Astrocyte (in vitro differentiated cells and primary cell): ENCODE results near the gene PRKG1. TPM values are rescaled to one million over a fixed set of nuclear protein-coding genes. Genes with fewer than 3 reads are reported as not detected.

ENCODE experiments used
- DNase-seq: peaks from one replicate; pipeline ENCODE4 v3.0.0-alpha.2; 2010; ENCODE audit warnings: low read depth
- FAIRE-seq: peaks from 2 replicates; lab custom pipeline; 2011; peaks lifted over from hg19 to GRCh38; lab: Jason Lieb, UNC
- H2AFZ ChIP-seq: 2 replicates; pipeline ENCODE4 v1.6.0; 2012; ENCODE audit warnings: low read depth, low read length, inconsistent platforms
- H3K27ac ChIP-seq: 2 replicates; pipeline ENCODE4 v1.5.1; 2011; ENCODE audit warnings: low read depth, low read length, inconsistent platforms
- H3K27me3 ChIP-seq: 2 replicates; pipeline ENCODE4 v1.6.0; 2011; ENCODE audit warnings: low read length, inconsistent platforms; ENCODE audit not compliant: insufficient read depth
- H3K36me3 ChIP-seq: 2 replicates; pipeline ENCODE4 v1.5.1; 2011; ENCODE audit warnings: low read length, inconsistent platforms; ENCODE audit not compliant: insufficient read depth
- H3K4me1 ChIP-seq: 2 replicates; pipeline ENCODE4 v1.5.1; 2011; ENCODE audit warnings: low read length, inconsistent platforms; ENCODE audit not compliant: insufficient read depth
- H3K4me2 ChIP-seq: 2 replicates; pipeline ENCODE4 v1.6.0; 2012; ENCODE audit warnings: low read length, inconsistent platforms
- H3K4me3 ChIP-seq: 2 replicates; pipeline ENCODE4 v1.5.1; 2011; ENCODE audit warnings: low read depth, mild to moderate bottlenecking, low read length, inconsistent platforms; ENCODE audit not compliant: insufficient read depth
- H3K79me2 ChIP-seq: 2 replicates; pipeline ENCODE4 v1.6.0; 2012; ENCODE audit warnings: mild to moderate bottlenecking, low read length, inconsistent platforms; ENCODE audit not compliant: insufficient read depth
- H3K9ac ChIP-seq: 2 replicates; pipeline ENCODE4 v1.6.0; 2012; ENCODE audit warnings: mild to moderate bottlenecking, low read length, inconsistent platforms
- H3K9me3 ChIP-seq: 2 replicates; pipeline ENCODE4 v1.5.1; 2012; ENCODE audit warnings: low read depth, mild to moderate bottlenecking, low read length, inconsistent platforms; ENCODE audit not compliant: insufficient read depth
- H4K20me1 ChIP-seq: 2 replicates; pipeline ENCODE4 v1.6.0; 2012; ENCODE audit warnings: low read length, inconsistent platforms; ENCODE audit not compliant: insufficient read depth
- H3K27ac Mint-ChIP-seq: one replicate; pipeline ENCODE4 v1.8.0; 2021; ENCODE audit warnings: mild to moderate bottlenecking, mixed read lengths; ENCODE audit not compliant: unreplicated experiment
- H3K27me3 Mint-ChIP-seq: one replicate; pipeline ENCODE4 v1.8.0; 2021; ENCODE audit warnings: low read depth, mixed read lengths; ENCODE audit not compliant: unreplicated experiment
- H3K36me3 Mint-ChIP-seq: one replicate; pipeline ENCODE4 v1.8.0; 2021; ENCODE audit warnings: low read depth, mixed read lengths; ENCODE audit not compliant: unreplicated experiment
- H3K4me1 Mint-ChIP-seq: one replicate; pipeline ENCODE4 v1.8.0; 2021; ENCODE audit warnings: low read depth, mixed read lengths; ENCODE audit not compliant: unreplicated experiment
- H3K4me3 Mint-ChIP-seq: one replicate; pipeline ENCODE4 v1.8.0; 2021; ENCODE audit warnings: mild to moderate bottlenecking, moderate library complexity, mixed read lengths; ENCODE audit not compliant: unreplicated experiment
- H3K9me3 Mint-ChIP-seq: one replicate; pipeline ENCODE4 v1.8.0; 2021; ENCODE audit warnings: mild to moderate bottlenecking, mixed read lengths; ENCODE audit not compliant: unreplicated experiment
- EZH2 ChIP-seq: IDR thresholded peaks from 2 replicates; pipeline ENCODE4 v1.6.1; 2012; ENCODE audit warnings: mild to moderate bottlenecking, low read length, inconsistent platforms; ENCODE audit not compliant: insufficient read depth
- total RNA-seq: library from RNA; stranded (reverse); gene quantifications from 2 replicates; pipeline ENCODE4 v1.2.1, GENCODE V29; 2021
- TF ChIP-seq, protein P1 (sequence below): IDR thresholded peaks from 2 replicates; pipeline ENCODE4 v1.5.1; 2011; ENCODE audit warnings: low read depth, mild to moderate bottlenecking, inconsistent platforms, low read length, moderate library complexity; ENCODE audit not compliant: insufficient read depth

PRKG1 gene
- total RNA-seq, 1 donor from 2014 or later: 3.1 TPM

DNA sequence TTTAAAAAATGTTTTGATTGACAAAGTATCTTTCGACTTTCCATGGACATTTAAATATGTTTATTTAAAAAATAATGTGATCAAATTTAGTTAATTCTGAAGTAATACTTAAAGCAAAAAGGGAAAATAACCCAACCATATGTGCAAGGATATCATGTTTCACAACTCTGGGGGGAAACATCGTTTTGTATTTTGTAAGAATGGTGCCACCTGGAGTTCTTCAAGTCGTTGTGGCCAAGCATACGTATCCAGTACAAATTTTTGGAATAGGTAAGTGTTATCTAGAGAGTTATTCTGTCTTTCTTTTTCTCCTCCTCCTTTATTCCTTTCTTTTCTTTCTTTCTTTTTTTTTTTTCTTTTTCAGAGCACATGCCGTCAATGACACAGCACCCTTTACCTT lies 801.3 kb downstream of the PRKG1 start:
- Histone ChIP-seq H3K4me3 (no peak overlapping the region), H4K20me1 (no peaks in the 10 kb centered on the region), H3K9ac (no peak overlapping the region), H2AFZ (no peak overlapping the region), H3K27me3 (no peaks in the 10 kb centered on the region), H3K79me2 (no peaks in the 10 kb centered on the region), H3K4me1 (peaks cover 5% of the 10 kb centered on the region), H3K4me2 (no peak overlapping the region), H3K9me3 (no peaks in the 10 kb centered on the region), H3K36me3 (no peaks in the 10 kb centered on the region), H3K27ac (no peak overlapping the region)
- Mint-ChIP-seq H3K4me3 (no peak overlapping the region), H3K27ac (no peak overlapping the region), H3K27me3 (no peaks in the 10 kb centered on the region), H3K4me1 (peaks cover 20% of the 10 kb centered on the region), H3K9me3 (no peaks in the 10 kb centered on the region), H3K36me3 (no peaks in the 10 kb centered on the region)
- FAIRE-seq (no peak), DNase-seq (no peak)
- no peak for TF ChIP-seq EZH2
- TF ChIP-seq, protein P1, sequence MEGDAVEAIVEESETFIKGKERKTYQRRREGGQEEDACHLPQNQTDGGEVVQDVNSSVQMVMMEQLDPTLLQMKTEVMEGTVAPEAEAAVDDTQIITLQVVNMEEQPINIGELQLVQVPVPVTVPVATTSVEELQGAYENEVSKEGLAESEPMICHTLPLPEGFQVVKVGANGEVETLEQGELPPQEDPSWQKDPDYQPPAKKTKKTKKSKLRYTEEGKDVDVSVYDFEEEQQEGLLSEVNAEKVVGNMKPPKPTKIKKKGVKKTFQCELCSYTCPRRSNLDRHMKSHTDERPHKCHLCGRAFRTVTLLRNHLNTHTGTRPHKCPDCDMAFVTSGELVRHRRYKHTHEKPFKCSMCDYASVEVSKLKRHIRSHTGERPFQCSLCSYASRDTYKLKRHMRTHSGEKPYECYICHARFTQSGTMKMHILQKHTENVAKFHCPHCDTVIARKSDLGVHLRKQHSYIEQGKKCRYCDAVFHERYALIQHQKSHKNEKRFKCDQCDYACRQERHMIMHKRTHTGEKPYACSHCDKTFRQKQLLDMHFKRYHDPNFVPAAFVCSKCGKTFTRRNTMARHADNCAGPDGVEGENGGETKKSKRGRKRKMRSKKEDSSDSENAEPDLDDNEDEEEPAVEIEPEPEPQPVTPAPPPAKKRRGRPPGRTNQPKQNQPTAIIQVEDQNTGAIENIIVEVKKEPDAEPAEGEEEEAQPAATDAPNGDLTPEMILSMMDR: no peak

DNA sequence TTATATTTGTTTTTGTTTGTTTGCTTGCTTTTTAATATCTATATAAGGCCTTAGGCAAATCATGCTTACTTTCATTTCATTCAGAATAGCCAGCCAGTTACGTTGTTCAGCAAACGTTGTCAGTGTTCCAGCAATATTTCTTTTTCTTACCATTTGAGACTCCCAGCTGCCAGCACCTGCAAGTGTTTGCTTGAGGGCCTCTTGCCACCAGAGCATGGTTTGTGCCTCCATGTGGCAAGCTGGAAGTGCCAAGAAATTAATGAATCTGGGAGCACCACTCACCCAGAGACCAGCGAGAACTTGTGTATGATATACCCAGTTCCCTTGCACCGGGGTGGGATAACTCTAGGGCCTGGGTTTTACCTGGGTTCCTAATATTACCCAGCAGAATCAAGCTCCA lies 802.2 kb downstream of the PRKG1 start:
- no peaks in the 10 kb centered on the region for H3K27me3 ChIP-seq
- no peak overlapping the region for H3K27ac ChIP-seq
- H3K4me1 ChIP-seq: peaks cover 5% of the 10 kb centered on the region
- no peak overlapping the region for H3K27ac Mint-ChIP-seq
- peaks cover 22% of the 10 kb centered on the region for H3K4me1 Mint-ChIP-seq
- no peaks in the 10 kb centered on the region for H3K36me3 ChIP-seq
- H3K4me2 ChIP-seq: no peak overlapping the region
- no peak for FAIRE-seq
- TF ChIP-seq EZH2: no peak
- TF ChIP-seq, protein P1: no peak
- no peak for DNase-seq
- H3K4me3 Mint-ChIP-seq: no peak overlapping the region
- no peak overlapping the region for H3K9ac ChIP-seq
- H3K9me3 Mint-ChIP-seq: no peaks in the 10 kb centered on the region
- no peak overlapping the region for H2AFZ ChIP-seq
- no peaks in the 10 kb centered on the region for H4K20me1 ChIP-seq
- H3K79me2 ChIP-seq: no peaks in the 10 kb centered on the region
- no peaks in the 10 kb centered on the region for H3K27me3 Mint-ChIP-seq
- peaks cover 5% of the 10 kb centered on the region for H3K9me3 ChIP-seq
- H3K4me3 ChIP-seq: no peak overlapping the region
- no peaks in the 10 kb centered on the region for H3K36me3 Mint-ChIP-seq

DNA sequence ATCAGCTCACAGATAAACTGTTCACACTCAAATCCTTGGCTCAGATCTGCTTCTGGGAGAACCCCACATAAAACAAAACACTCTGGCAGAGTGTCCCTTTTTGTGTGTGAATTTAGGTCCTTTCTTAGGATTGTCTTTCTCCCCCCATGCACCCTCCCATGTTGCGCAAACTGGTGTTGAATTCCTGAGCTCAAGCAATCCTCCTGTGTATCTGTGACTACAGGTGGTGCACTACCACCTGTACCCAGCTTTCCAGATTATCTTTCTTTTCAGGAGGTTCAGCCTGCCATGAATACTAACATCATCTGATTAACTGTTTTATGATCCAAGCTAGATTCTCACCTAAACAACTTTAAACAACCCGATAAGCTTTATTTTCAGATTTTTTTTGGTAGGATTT lies 802.7 kb downstream of the PRKG1 start:
- Histone ChIP-seq H3K36me3 (no peaks in the 10 kb centered on the region), H3K9ac (no peak overlapping the region), H2AFZ (no peak overlapping the region), H4K20me1 (no peaks in the 10 kb centered on the region), H3K4me2 (no peak overlapping the region), H3K4me3 (no peak overlapping the region), H3K79me2 (no peaks in the 10 kb centered on the region), H3K9me3 (peaks cover 5% of the 10 kb centered on the region), H3K4me1 (peaks cover 5% of the 10 kb centered on the region), H3K27ac (no peak overlapping the region), H3K27me3 (no peaks in the 10 kb centered on the region)
- no peak overlapping the region for H3K27ac Mint-ChIP-seq
- H3K9me3 Mint-ChIP-seq: no peaks in the 10 kb centered on the region
- H3K36me3 Mint-ChIP-seq: no peaks in the 10 kb centered on the region
- H3K4me3 Mint-ChIP-seq: no peak overlapping the region
- no peaks in the 10 kb centered on the region for H3K27me3 Mint-ChIP-seq
- DNase-seq (no peak), FAIRE-seq (no peak)
- TF ChIP-seq, protein P1: no peak
- TF ChIP-seq EZH2: no peak
- peaks cover 22% of the 10 kb centered on the region for H3K4me1 Mint-ChIP-seq
